Nephron (organoid): Measurements from ENCODE around the gene IL13RA2.

Experiments
- H3K27ac Mint-ChIP-seq, 3 experiments: 2 replicates each; pipeline ENCODE4 v1.8.0; 2020; ENCODE audit warnings: mixed read lengths in 3 of 3, mild to moderate bottlenecking in 2 of 3, moderate library complexity in 1 of 3
- H3K27me3 Mint-ChIP-seq: 2 replicates; pipeline ENCODE4 v1.8.0; 2021; ENCODE audit warnings: low read depth, mild to moderate bottlenecking, moderate library complexity, mixed read lengths
- H3K36me3 Mint-ChIP-seq: 2 replicates; pipeline ENCODE4 v1.8.0; 2020; ENCODE audit warnings: low read depth, mixed read lengths
- H3K4me1 Mint-ChIP-seq: 2 replicates; pipeline ENCODE4 v1.8.0; 2020; ENCODE audit warnings: mixed read lengths
- H3K4me3 Mint-ChIP-seq, 3 experiments: 2 replicates each; pipeline ENCODE4 v1.8.0; 2020; ENCODE audit warnings: mild to moderate bottlenecking in 3 of 3, mixed read lengths in 3 of 3, moderate library complexity in 2 of 3
- H3K9me3 Mint-ChIP-seq: 2 replicates; pipeline ENCODE4 v1.8.0; 2020; ENCODE audit warnings: mixed read lengths
- TF ChIP-seq, protein P1 (sequence below), 3 experiments: fragments of 200-600 bp; sonication (generic); IDR thresholded peaks; one replicate each; pipeline ENCODE4 v1.5.0; 2021; ENCODE audit warnings: antibody characterized with exemption in 3 of 3; ENCODE audit not compliant: unreplicated experiment in 3 of 3

IL13RA2 gene

GRCh38 chrX:115047715-115048114 lies 30.3 kb upstream of the IL13RA2 start:
- no peaks in the 10 kb centered on the region for H3K36me3 Mint-ChIP-seq
- no peak overlapping the region for H3K27ac Mint-ChIP-seq
- H3K4me1 Mint-ChIP-seq: peaks cover 4% of the 10 kb centered on the region
- H3K9me3 Mint-ChIP-seq: no peaks in the 10 kb centered on the region
- TF ChIP-seq, protein P1, sequence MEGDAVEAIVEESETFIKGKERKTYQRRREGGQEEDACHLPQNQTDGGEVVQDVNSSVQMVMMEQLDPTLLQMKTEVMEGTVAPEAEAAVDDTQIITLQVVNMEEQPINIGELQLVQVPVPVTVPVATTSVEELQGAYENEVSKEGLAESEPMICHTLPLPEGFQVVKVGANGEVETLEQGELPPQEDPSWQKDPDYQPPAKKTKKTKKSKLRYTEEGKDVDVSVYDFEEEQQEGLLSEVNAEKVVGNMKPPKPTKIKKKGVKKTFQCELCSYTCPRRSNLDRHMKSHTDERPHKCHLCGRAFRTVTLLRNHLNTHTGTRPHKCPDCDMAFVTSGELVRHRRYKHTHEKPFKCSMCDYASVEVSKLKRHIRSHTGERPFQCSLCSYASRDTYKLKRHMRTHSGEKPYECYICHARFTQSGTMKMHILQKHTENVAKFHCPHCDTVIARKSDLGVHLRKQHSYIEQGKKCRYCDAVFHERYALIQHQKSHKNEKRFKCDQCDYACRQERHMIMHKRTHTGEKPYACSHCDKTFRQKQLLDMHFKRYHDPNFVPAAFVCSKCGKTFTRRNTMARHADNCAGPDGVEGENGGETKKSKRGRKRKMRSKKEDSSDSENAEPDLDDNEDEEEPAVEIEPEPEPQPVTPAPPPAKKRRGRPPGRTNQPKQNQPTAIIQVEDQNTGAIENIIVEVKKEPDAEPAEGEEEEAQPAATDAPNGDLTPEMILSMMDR (IDR thresholded peaks at IDR 0.05; ENCODE audit: unreplicated experiment in 3 of 3): no peak
- H3K27me3 Mint-ChIP-seq: no peaks in the 10 kb centered on the region
- H3K4me3 Mint-ChIP-seq: no peak overlapping the region

- H3K9me3 Mint-ChIP-seq: no peaks in the 10 kb centered on the region
- peak overlapping the region in 1 of 3 experiments; percentile 17 for H3K27ac Mint-ChIP-seq
- H3K36me3 Mint-ChIP-seq: no peaks in the 10 kb centered on the region
- peaks cover 4% of the 10 kb centered on the region for H3K4me1 Mint-ChIP-seq
- TF ChIP-seq, protein P1 (IDR thresholded peaks at IDR 0.05; ENCODE audit: unreplicated experiment in 3 of 3): no peak
- no peaks in the 10 kb centered on the region for H3K27me3 Mint-ChIP-seq
- H3K4me3 Mint-ChIP-seq: no peak overlapping the region
These were observed 29.8 kb upstream of the IL13RA2 start for GRCh38 chrX:115047181-115047580.

GRCh38 chrX:115040417-115040816 lies 23.0 kb upstream of the IL13RA2 start:
- no peaks in the 10 kb centered on the region for H3K27me3 Mint-ChIP-seq
- TF ChIP-seq, protein P1 (IDR thresholded peaks at IDR 0.05; ENCODE audit: unreplicated experiment in 3 of 3): no peak
- H3K4me3 Mint-ChIP-seq: no peak overlapping the region
- H3K9me3 Mint-ChIP-seq: no peaks in the 10 kb centered on the region
- H3K27ac Mint-ChIP-seq: no peak overlapping the region
- H3K36me3 Mint-ChIP-seq: no peaks in the 10 kb centered on the region
- no peaks in the 10 kb centered on the region for H3K4me1 Mint-ChIP-seq

DNA sequence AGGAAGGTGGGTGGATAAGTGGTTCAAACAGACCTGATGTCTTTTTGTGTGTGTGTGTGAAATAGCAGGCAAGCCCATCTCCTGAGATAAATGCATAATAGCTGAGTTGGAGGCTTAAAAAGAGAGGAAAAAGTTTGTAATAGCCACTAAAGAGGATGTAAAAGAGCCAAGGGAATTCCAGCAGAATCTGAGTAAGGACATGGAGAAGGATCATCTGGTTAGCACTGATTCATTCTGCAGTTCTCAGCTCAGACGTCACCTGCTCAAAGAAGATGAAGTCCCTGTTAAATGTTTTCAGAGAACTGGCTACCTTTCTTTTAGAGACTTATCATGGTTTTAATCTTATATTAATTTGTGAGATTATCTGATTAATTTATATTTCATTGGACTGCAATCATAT lies 21.0 kb upstream of the IL13RA2 start:
- no peaks in the 10 kb centered on the region for H3K9me3 Mint-ChIP-seq
- no peaks in the 10 kb centered on the region for H3K4me1 Mint-ChIP-seq
- H3K36me3 Mint-ChIP-seq: no peaks in the 10 kb centered on the region
- no peak overlapping the region for H3K27ac Mint-ChIP-seq
- H3K27me3 Mint-ChIP-seq: no peaks in the 10 kb centered on the region
- TF ChIP-seq, protein P1 (IDR thresholded peaks at IDR 0.05; ENCODE audit: unreplicated experiment in 3 of 3): no peak
- no peak overlapping the region for H3K4me3 Mint-ChIP-seq

- Mint-ChIP-seq H3K27ac (no peak overlapping the region), H3K4me3 (no peak overlapping the region), H3K4me1 (no peaks in the 10 kb centered on the region), H3K27me3 (no peaks in the 10 kb centered on the region), H3K36me3 (no peaks in the 10 kb centered on the region), H3K9me3 (no peaks in the 10 kb centered on the region)
- TF ChIP-seq, protein P1 (IDR thresholded peaks at IDR 0.05; ENCODE audit: unreplicated experiment in 3 of 3): no peak
These were observed 18.6 kb upstream of the IL13RA2 start for GRCh38 chrX:115036029-115036428.

DNA sequence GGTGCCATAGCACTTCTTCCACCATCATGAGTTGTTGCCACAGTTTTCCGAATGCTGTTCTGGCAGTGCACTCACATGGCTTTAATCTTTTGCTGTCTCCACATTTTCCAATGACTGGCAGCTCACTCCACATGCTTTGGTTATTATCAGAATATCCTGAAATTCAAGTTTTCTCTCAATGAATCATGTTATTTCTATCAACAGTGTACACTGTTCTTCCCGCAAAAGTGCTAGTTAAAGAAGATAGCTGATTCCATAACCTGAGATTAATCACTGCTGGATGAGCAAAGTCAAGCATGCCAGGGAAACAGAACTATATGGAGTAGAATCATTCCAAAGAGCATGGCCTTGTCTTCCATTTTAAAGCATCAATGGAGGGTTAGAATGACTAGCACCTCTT lies 14.6 kb upstream of the IL13RA2 start:
- Mint-ChIP-seq H3K9me3 (no peaks in the 10 kb centered on the region), H3K27ac (no peak overlapping the region), H3K4me1 (peaks cover 9% of the 10 kb centered on the region), H3K27me3 (no peaks in the 10 kb centered on the region), H3K36me3 (no peaks in the 10 kb centered on the region), H3K4me3 (no peak overlapping the region)
- TF ChIP-seq, protein P1 (IDR thresholded peaks at IDR 0.05; ENCODE audit: unreplicated experiment in 3 of 3): no peak
